GM19035 (cell line): ENCODE data around the gene BCL6.
A peak's percentile ranks its signal among the peaks of the same experiment; 100 is the strongest.

Experiments
- ATAC-seq: cut with Tn5 transposase; IDR thresholded peaks from one replicate; pipeline ENCODE4 v1.9.1; 2021; ENCODE audit not compliant: unreplicated experiment

The BCL6 gene

GRCh38 chr3:187762792-187763191 is 17.5 kb upstream of the BCL6 start:
- no peak for ATAC-seq

DNA sequence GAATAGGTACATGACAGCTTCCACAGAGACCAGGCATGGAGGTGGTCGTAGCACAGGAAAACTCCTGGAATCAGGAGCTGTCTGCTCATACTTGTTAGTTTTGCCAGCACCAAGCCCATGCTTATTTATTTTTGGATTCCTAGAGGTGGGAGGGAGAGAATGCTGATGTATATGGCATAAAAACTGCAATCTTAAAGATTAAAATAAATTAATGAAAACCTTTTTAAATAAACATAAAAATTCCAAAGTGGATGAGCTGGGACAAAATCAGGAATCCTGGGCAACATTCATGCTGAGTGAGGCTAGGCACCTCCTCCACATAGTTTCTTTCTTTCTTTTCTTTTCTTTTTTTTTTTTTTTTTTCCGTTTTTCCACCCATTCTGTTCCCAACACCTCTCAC is 14.3 kb upstream of the BCL6 start:
- no peak for ATAC-seq

GRCh38 chr3:187758318-187758955 is 13.2 kb upstream of the BCL6 start:
- ATAC-seq: no peak

GRCh38 chr3:187753516-187753915 is 8.2 kb upstream of the BCL6 start:
- ATAC-seq: no peak

DNA sequence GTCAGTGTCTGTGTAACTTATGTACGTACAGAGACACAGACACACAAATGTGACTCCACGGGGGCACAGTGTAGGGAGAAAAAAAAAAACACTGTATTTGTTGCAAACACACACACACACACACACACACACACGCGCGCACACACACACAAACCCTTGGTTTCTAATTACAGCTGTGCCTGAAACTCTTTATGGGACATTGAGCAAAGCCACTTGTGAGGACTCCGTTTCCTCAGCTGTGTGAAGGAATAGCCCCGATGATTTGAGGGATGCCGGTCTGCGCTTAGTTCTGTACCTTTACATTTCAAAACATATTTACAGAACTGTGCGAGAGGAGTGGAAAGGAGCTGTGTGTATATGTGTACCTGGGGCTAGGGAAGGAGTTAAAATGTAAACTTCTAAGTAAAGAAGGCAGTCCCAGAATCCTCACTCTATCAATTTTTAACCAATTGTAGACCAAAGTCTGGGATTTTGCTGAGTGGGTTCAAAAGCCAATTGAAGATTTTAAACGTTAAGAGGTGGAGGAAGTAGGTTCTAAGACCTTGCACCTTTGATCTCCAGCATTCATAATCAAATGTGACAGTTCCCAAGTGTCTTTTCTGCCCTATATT is 5.3 kb upstream of the BCL6 start:
- no peak for ATAC-seq

- ATAC-seq: no peak
These were observed 4.8 kb upstream of the BCL6 start for GRCh38 chr3:187750006-187750512.

GRCh38 chr3:187748050-187748481 is 2.8 kb upstream of the BCL6 start:
- ATAC-seq: no peak

DNA sequence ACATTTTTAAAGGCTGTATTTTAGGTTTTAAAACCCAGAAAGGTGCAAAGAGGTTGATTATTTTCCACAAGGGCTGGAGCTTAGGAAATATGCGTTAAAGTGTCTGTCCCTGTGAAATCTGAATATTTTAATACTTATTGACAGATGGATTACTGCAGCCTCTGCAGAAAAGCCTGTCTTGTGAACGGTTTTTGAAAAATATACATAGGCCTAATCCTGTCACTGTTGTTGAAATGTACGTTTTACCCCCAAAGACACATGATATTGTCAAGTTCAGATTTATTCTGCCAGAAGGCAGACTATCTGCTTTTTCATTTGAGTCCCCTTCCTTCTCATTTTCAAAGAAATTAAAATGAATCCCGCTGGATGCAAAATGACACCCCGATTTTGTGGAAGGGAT is 2.2 kb upstream of the BCL6 start:
- ATAC-seq: no peak

DNA sequence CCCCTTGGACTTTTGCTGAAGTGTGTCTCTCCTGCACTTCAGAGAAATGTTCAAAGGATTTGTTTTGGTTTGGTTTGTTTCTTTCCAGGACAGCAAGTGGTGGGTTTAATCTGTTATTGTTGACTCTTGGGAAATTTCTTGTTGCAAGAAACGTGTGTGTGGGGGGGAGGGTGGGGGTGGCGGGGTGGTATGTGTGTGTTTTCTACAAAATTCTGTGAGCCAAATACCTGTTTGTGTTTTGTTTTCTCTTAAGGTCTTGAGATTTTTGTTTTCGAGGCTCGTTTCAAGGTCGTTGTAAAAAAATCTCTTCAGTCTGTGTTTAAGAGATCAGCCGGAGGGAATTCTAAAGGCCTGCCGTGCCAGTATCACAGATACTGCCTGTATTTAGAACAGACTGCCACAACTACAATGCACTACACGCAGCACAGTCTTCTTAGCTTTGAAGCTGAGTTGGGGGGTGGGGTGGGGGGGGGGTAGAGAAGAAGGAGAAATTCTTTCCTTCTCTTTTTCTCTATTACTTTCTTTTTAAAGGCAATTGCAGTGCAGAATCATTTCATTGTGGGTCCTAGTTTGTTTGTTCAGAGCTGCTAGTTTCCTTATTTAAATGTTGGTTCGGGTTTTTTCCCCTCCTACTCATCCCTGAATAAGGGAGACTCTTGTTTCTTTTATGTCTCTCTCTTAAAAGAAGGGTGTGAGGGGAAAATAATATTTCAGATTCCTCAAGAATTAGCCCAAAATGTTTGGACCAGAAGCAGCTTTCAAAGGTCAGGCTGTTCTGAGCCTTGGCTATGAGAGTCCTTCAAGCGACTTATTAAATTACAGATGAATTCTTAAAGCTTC is 1.4 kb upstream of the BCL6 start:
- no peak for ATAC-seq

GRCh38 chr3:187746059-187746441 is 782 bp upstream of the BCL6 start:
- ATAC-seq: no peak

GRCh38 chr3:187744169-187745151 is 808 bp downstream of the BCL6 start:
- ATAC-seq: no peak

- no peak for ATAC-seq
These were observed 1.8 kb downstream of the BCL6 start for GRCh38 chr3:187743195-187744141.

GRCh38 chr3:187742351-187743171 is 2.7 kb downstream of the BCL6 start:
- no peak for ATAC-seq

DNA sequence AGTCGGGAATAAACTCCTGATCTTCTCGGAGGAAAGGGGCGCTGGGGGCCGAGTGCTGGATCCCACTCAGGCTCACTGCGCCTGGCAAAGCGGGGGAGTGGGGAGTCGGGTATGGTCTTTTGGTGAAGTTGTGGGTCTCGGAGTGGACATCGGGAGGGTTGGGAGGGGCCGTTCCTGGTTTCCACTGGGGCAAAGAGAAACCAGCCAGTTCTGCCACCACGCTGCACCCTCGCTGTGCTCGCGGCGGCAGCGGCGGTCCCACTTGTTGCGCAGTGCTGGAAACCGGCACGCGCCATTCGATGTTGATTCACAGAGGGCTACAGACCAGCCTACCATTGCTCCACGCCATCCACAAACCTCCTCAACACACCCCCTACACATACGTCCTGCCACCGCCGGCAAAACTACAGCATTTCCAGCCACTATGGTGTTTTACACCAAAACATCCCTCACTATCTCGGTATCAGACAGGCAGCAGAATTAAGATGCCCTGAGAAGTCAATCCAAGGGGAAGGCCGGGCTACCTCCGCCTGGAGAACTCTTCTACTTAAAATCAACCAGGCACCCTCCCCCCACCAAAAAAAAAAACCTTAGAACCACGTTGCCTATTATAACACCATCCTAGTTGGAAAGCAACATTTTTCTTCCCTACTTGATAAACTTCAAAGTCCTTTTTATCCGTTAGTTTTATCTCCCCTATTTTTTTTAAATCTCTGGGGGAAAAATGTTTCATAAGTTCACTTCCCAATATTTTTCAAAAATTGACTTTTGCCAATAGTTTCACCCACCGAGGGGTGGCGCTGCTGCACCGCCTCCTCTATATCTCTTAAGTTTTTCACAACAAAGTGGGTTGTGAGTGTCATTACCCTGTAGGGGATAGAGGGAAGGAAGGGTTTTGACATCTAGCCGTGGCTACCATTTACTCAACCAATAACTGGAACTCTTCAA is 3.6 kb downstream of the BCL6 start:
- no peak for ATAC-seq

DNA sequence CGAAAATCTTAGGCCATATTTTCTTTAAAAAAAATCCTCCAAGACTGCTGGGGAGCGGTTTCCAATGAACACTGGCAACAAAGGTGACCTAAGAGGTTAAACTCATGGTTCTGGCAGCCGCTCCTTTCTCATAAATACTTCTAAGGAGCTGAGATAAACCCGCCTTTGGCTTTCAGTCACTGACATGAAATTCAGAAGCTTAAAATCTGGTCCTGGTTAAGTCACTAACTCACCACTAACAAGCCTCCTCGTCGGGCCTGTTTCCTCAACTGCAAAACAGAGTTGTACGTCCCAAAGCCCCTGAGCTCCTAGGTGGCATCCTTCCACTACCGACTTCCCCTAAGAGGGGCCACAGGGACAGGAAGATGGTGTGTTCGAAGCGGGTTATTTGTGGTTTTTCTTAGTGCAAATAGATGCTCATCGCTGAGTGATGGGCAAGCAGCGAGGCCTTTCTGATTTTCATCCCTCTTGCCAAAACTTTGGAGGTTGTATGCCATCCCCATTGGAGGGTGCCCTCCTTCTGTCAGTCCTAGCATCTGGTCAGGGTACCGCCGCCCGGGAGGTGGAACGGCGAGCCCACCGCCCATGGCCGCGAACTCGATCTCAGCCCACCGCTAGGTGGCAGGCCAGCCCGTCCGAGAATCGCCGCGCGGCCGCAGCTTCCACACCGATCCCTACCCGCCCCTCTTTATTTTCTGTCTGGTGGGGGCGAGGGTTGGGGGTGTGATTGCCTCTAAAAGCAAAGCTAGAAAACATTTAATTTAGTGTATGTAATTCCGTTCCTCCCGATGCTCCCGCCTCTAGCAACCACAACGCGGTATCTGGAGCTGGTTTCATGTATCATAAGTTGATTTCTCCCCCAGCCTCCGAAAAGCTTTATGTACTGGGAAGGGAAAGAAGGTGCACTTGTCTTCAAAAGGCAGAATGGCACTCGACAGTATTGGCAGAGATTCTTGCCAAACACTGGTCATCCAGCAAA is 4.6 kb downstream of the BCL6 start:
- no peak for ATAC-seq

DNA sequence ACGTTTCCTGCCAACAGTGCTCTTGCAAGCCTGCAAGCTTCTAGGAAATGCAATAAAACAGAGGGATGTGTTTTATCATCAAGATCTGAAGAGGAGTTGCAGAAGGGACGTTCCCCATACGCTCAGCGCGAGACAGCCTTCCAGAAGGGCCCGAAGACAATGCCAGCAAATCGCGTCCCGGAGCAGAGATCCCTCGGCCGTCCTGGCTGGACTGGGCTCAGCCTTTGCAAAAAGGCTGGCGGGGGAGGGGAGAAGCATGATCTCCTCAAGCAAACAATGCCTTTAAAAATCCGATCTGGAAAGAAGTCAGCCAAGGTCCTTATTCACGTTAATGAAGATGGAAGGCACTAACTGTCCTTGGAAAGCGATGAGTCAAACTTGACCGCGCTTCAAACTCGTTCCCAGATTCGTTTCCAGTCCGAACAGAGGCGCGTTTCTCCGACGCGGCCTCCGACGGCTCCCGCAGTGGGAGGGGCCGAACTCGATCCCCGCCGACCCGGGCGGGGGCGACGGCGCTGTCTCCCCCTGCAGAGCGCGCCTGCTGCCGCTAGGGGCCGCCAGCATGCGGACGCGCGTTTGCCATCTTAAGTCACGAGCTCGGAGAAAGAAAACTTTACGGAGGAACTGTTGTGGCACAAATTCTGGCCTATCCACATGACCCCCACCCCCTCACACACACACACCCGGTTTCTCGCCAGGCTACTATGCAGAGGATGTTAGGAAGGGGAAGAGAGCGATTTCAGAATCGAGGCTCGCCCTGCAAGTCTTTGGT is 5.5 kb downstream of the BCL6 start:
- peak; percentile 40 for ATAC-seq
